HFFc6 (cell line): ENCODE data around the gene GDF15. TPM values are rescaled to one million over a fixed set of nuclear protein-coding genes. Genes with fewer than 3 reads are reported as not detected.

Source experiments
- DNase-seq: peaks from one replicate; pipeline ENCODE4 v3.0.0-alpha.2; 2018
- H3K27ac Mint-ChIP-seq: 2 replicates; pipeline ENCODE4 v1.8.0; 2020; ENCODE audit warnings: mild to moderate bottlenecking, mixed read lengths
- H3K27me3 Mint-ChIP-seq: 2 replicates; pipeline ENCODE4 v1.8.0; 2021; ENCODE audit warnings: mild to moderate bottlenecking, moderate library complexity, mixed read lengths; ENCODE audit not compliant: insufficient read depth
- H3K36me3 Mint-ChIP-seq: 2 replicates; pipeline ENCODE4 v1.8.0; 2021; ENCODE audit warnings: low read depth, mixed read lengths
- H3K4me1 Mint-ChIP-seq: 2 replicates; pipeline ENCODE4 v1.8.0; 2020; ENCODE audit warnings: low read depth, mixed read lengths
- H3K4me3 Mint-ChIP-seq: 2 replicates; pipeline ENCODE4 v1.8.0; 2020; ENCODE audit warnings: mild to moderate bottlenecking, moderate library complexity, mixed read lengths
- H3K9me3 Mint-ChIP-seq: 2 replicates; pipeline ENCODE4 v1.8.0; 2020; ENCODE audit warnings: mild to moderate bottlenecking, mixed read lengths
- CTCF ChIP-seq: fragments of 200-600 bp; sonication (generic); IDR thresholded peaks from 2 replicates; pipeline ENCODE4 v1.5.0; 2021; ENCODE audit warnings: antibody characterized with exemption, mild to moderate bottlenecking
- microRNA-seq: library from miRNA; unstranded; fragments of <30 nt; microRNA quantifications from one replicate; pipeline ENCODE4, GENCODE V29; 2019
- total RNA-seq, 6 experiments: library from RNA; stranded (reverse); fragmentation: NEBNext Ultra II Directional; extraction: Animal tissue kit (Norgen Biotek cat#: 25700); gene quantifications; 2 replicates in 1 of 6; 3 replicates in 5 of 6; pipeline ENCODE4 v1.2.3, GENCODE V29; 2021

The GDF15 gene
- total RNA-seq, 6 experiments from 2014 or later: 21.3 to 36.9 (median 24.9) TPM

- peaks cover 24% of the 10 kb centered on the region for H3K27me3 Mint-ChIP-seq
- no peak; the same call in 1 of the 2 replicates for TF ChIP-seq CTCF
- H3K36me3 Mint-ChIP-seq: peaks cover 19% of the 10 kb centered on the region
- H3K4me1 Mint-ChIP-seq: peaks cover 25% of the 10 kb centered on the region
- peak within 1 kb of the TSS; percentile 67 for H3K4me3 Mint-ChIP-seq
- no peak for DNase-seq
- peaks cover 13% of the 10 kb centered on the region for H3K9me3 Mint-ChIP-seq
- peak within 1 kb of the TSS; percentile 62 for H3K27ac Mint-ChIP-seq
These were observed 51.8 kb downstream of the GDF15 start, which contains the start of gene ISYNA1 for GRCh38 chr19:18437491-18438330. ISYNA1 (minus strand) TSS chr19:18438133; CDS start chr19:18437979, 154 bp downstream.

GRCh38 chr19:18438331-18439024 is 52.5 kb downstream of the GDF15 start:
- no peak for TF ChIP-seq CTCF
- no peak for DNase-seq
- Mint-ChIP-seq H3K36me3 (peaks cover 24% of the 10 kb centered on the region), H3K27ac (peak overlapping the region; percentile 62), H3K27me3 (peaks cover 24% of the 10 kb centered on the region), H3K4me3 (no peak overlapping the region), H3K4me1 (peaks cover 25% of the 10 kb centered on the region), H3K9me3 (peaks cover 13% of the 10 kb centered on the region)

Small RNA genes lying within 50 kb of the gene (microRNA-seq; reads per million reads assigned to microRNA genes)
- gene MIR3189: not detected

Other genes starting within 250 kb of the GDF15 start
- gene PIK3R2, start 233.0 kb upstream of the GDF15 start, total RNA-seq: 10 to 100 TPM; 51.9 to 66.1 (median 56.0) TPM
- 1 to 10 TPM; 4.9 to 9.0 (median 6.0) TPM for gene IFI30, start 212.3 kb upstream of the GDF15 start, total RNA-seq
- 10 to 100 TPM in 5 of 6 experiments, 1 to 10 TPM in 1; 9.7 to 14.9 (median 13.1) TPM for gene MPV17L2, start 192.9 kb upstream of the GDF15 start, total RNA-seq
- 1 to 10 TPM; 6.1 to 9.0 (median 7.3) TPM for gene RAB3A, start 182.1 kb upstream of the GDF15 start, total RNA-seq
- gene PDE4C, start 159.7 kb upstream of the GDF15 start, total RNA-seq: under 1 TPM in 1 of 6 experiments, not detected in 5; 0.14 TPM
- gene IQCN, start 111.7 kb upstream of the GDF15 start, total RNA-seq: under 1 TPM; 0.40 to 0.87 (median 0.55) TPM
- gene JUND, start 104.5 kb upstream of the GDF15 start, total RNA-seq: 10 to 100 TPM; 70.3 to 99.9 (median 91.7) TPM
- gene LSM4, start 63.1 kb upstream of the GDF15 start, total RNA-seq: 100 to 1,000 TPM; 175 to 217 (median 202) TPM
- gene PGPEP1, start 45.6 kb upstream of the GDF15 start, total RNA-seq: 10 to 100 TPM; 30.5 to 54.1 (median 32.4) TPM
- gene LRRC25, start 11.5 kb downstream of the GDF15 start, total RNA-seq: not detected
- 10 to 100 TPM; 76.4 to 84.3 (median 80.4) TPM for gene SSBP4, start 33.2 kb downstream of the GDF15 start, total RNA-seq
- gene ISYNA1, start 52.0 kb downstream of the GDF15 start, total RNA-seq: 1 to 10 TPM; 2.3 to 3.7 (median 3.2) TPM
- gene ELL, start 135.9 kb downstream of the GDF15 start, total RNA-seq: 10 to 100 TPM; 15.7 to 17.8 (median 16.4) TPM
- gene FKBP8, start 157.4 kb downstream of the GDF15 start, total RNA-seq: 100 to 1,000 TPM; 229 to 284 (median 241) TPM
- 100 to 1,000 TPM; 109 to 123 (median 115) TPM for gene KXD1, start 171.7 kb downstream of the GDF15 start, total RNA-seq
- 1,000 to 10,000 TPM; 1,140 to 1,305 (median 1,270) TPM for gene UBA52, start 185.7 kb downstream of the GDF15 start, total RNA-seq
- gene REX1BD, start 202.6 kb downstream of the GDF15 start, total RNA-seq: 10 to 100 TPM; 50.2 to 73.8 (median 60.8) TPM
- gene CRLF1, start 220.6 kb downstream of the GDF15 start, total RNA-seq: 1 to 10 TPM; 1.6 to 4.1 (median 2.4) TPM
- gene TMEM59L, start 226.7 kb downstream of the GDF15 start, total RNA-seq: 1 to 10 TPM; 1.7 to 4.3 (median 3.2) TPM